Neural cell (in vitro differentiated cells): Measurements from ENCODE around the gene GTSE1. TPM values are rescaled to one million over a fixed set of nuclear protein-coding genes. Genes with fewer than 3 reads are reported as not detected.

ENCODE experiments used
- H2AFZ ChIP-seq: fragments of 200-600, 300-800 bp; sonication (generic), shearing (Covaris generic); 2 replicates; pipeline ENCODE4 v1.6.0; 2014; ENCODE audit warnings: low read depth, mild to moderate bottlenecking, antibody characterized with exemption, low read length, moderate library complexity
- H3F3A ChIP-seq: fragments of 200-600 bp; shearing (Covaris generic); 2 replicates; pipeline ENCODE4 v1.6.1; 2016; ENCODE audit warnings: mild to moderate bottlenecking, moderate library complexity, mixed read lengths, antibody characterized with exemption, low read length; ENCODE audit not compliant: insufficient read depth, poor library complexity, severe bottlenecking
- H3K27ac ChIP-seq: fragments of 200-600, 300-800 bp; sonication (generic), shearing (Covaris generic); 2 replicates; pipeline ENCODE4 v1.5.1; 2014; ENCODE audit warnings: mild to moderate bottlenecking, low read length, moderate library complexity
- H3K27me3 ChIP-seq: fragments of 300-800, 200-600 bp; sonication (generic), shearing (Covaris generic); 2 replicates; pipeline ENCODE4 v1.6.0; 2014; ENCODE audit warnings: mild to moderate bottlenecking, low read depth, low read length, moderate library complexity; ENCODE audit not compliant: insufficient read depth
- H3K36me3 ChIP-seq: fragments of 300-800, 200-600 bp; sonication (generic), shearing (Covaris generic); 2 replicates; pipeline ENCODE4 v1.5.1; 2014; ENCODE audit warnings: mild to moderate bottlenecking, antibody characterized with exemption, low read length, moderate library complexity; ENCODE audit not compliant: insufficient read depth
- H3K4me2 ChIP-seq: fragments of 300-800, 200-600 bp; sonication (generic), shearing (Covaris generic); 2 replicates; pipeline ENCODE4 v1.6.0; 2014; ENCODE audit warnings: mild to moderate bottlenecking, low read length
- H3K4me3 ChIP-seq: fragments of 300-800, 200-600 bp; sonication (generic), shearing (Covaris generic); 2 replicates; pipeline ENCODE4 v1.5.1; 2014; ENCODE audit warnings: mild to moderate bottlenecking, low read length, moderate library complexity
- H3K79me2 ChIP-seq: fragments of 200-600 bp; shearing (Covaris generic); replicated peaks from 2 replicates; pipeline ENCODE4 v1.6.0; 2014; ENCODE audit warnings: mild to moderate bottlenecking, low read length, moderate library complexity; ENCODE audit not compliant: insufficient read depth
- H3K9ac ChIP-seq: fragments of 300-800, 200-600 bp; sonication (generic), shearing (Covaris generic); 2 replicates; pipeline ENCODE4 v1.6.1; 2016; ENCODE audit warnings: mild to moderate bottlenecking, low read length, mixed read lengths
- H3K9me2 ChIP-seq: fragments of 200-600 bp; shearing (Covaris generic); 2 replicates; pipeline ENCODE4 v1.6.1; 2016; ENCODE audit warnings: mild to moderate bottlenecking, low read length, mixed read lengths; ENCODE audit not compliant: insufficient read depth
- H3K9me3 ChIP-seq: fragments of 200-600, 300-800 bp; sonication (generic), shearing (Covaris generic); 2 replicates; pipeline ENCODE4 v1.6.1; 2016; ENCODE audit warnings: mild to moderate bottlenecking, mixed run types, low read length, moderate library complexity, mixed read lengths
- H4K20me1 ChIP-seq: fragments of 200-600 bp; shearing (Covaris generic); 2 replicates; pipeline ENCODE4 v1.6.1; 2016; ENCODE audit warnings: mild to moderate bottlenecking, mixed run types; ENCODE audit not compliant: insufficient read depth
- CTCF ChIP-seq: fragments of 450-650 bp; IDR thresholded peaks from 2 replicates; pipeline ENCODE4 v1.5.1; 2014; ENCODE audit warnings: antibody characterized with exemption, mild to moderate bottlenecking, moderate library complexity; ENCODE audit not compliant: poor library complexity, severe bottlenecking
- EP300 ChIP-seq: fragments of 450-650 bp; conservative IDR thresholded peaks from 2 replicates; pipeline ENCODE4 v1.6.1; 2014; ENCODE audit warnings: antibody characterized with exemption, mild to moderate bottlenecking, moderate library complexity; ENCODE audit not compliant: poor library complexity, severe bottlenecking
- EZH2 ChIP-seq: fragments of 200-600, 300-800 bp; shearing (Covaris generic), sonication (generic); IDR thresholded peaks from 2 replicates; pipeline ENCODE4 v1.6.1; 2014; ENCODE audit warnings: antibody characterized with exemption, low read length, borderline replicate concordance, mild to moderate bottlenecking; ENCODE audit not compliant: insufficient read depth, poor library complexity, severe bottlenecking
- MXI1 ChIP-seq: fragments of 450-650 bp; conservative IDR thresholded peaks from 2 replicates; pipeline ENCODE4 v1.6.1; 2014; ENCODE audit warnings: antibody characterized with exemption, mild to moderate bottlenecking; ENCODE audit not compliant: poor library complexity, severe bottlenecking
- POLR2AphosphoS5 ChIP-seq: IDR thresholded peaks from 2 replicates; pipeline ENCODE4 v1.6.1; 2012
- RAD21 ChIP-seq: fragments of 450-650 bp; conservative IDR thresholded peaks from 2 replicates; pipeline ENCODE4 v1.6.1; 2014; ENCODE audit warnings: antibody characterized with exemption, mild to moderate bottlenecking, moderate library complexity
- REST ChIP-seq: IDR thresholded peaks from 2 replicates; pipeline ENCODE4 v1.6.1; 2012; ENCODE audit warnings: borderline replicate concordance
- SMC3 ChIP-seq: fragments of 450-650 bp; conservative IDR thresholded peaks from 2 replicates; pipeline ENCODE4 v1.6.1; 2014; ENCODE audit warnings: antibody characterized with exemption, mild to moderate bottlenecking, moderate library complexity; ENCODE audit not compliant: poor library complexity
- TAF1 ChIP-seq: IDR thresholded peaks from 2 replicates; pipeline ENCODE4 v1.6.1; 2012; ENCODE audit warnings: low read depth
- polyA plus RNA-seq: library from polyadenylated mRNA; depleted of rRNA; stranded (reverse); fragments of >200 nt; gene quantifications from 2 replicates; pipeline ENCODE4 v1.2.3, GENCODE V29; 2014

Gene GTSE1
- polyA plus RNA-seq, 1 donor from 2014 or later = 0.28 TPM

GRCh38 chr22:46340676-46341075 lies 44.0 kb downstream of the GTSE1 start:
- Histone ChIP-seq H3K9me3 (no peaks in the 10 kb centered on the region), H3F3A (no peaks in the 10 kb centered on the region), H2AFZ (no peak overlapping the region), H3K79me2 (peaks cover 17% of the 10 kb centered on the region), H3K36me3 (peaks cover 5% of the 10 kb centered on the region), H3K27ac (no peak overlapping the region), H4K20me1 (no peaks in the 10 kb centered on the region), H3K9ac (no peak overlapping the region), H3K9me2 (no peaks in the 10 kb centered on the region), H3K27me3 (no peaks in the 10 kb centered on the region), H3K4me3 (no peak overlapping the region), H3K4me2 (no peak overlapping the region)
- no peak for TF ChIP-seq REST
- no peak for TF ChIP-seq EZH2
- no peak for TF ChIP-seq CTCF
- TF ChIP-seq MXI1 = no peak
- no peak for TF ChIP-seq RAD21

DNA sequence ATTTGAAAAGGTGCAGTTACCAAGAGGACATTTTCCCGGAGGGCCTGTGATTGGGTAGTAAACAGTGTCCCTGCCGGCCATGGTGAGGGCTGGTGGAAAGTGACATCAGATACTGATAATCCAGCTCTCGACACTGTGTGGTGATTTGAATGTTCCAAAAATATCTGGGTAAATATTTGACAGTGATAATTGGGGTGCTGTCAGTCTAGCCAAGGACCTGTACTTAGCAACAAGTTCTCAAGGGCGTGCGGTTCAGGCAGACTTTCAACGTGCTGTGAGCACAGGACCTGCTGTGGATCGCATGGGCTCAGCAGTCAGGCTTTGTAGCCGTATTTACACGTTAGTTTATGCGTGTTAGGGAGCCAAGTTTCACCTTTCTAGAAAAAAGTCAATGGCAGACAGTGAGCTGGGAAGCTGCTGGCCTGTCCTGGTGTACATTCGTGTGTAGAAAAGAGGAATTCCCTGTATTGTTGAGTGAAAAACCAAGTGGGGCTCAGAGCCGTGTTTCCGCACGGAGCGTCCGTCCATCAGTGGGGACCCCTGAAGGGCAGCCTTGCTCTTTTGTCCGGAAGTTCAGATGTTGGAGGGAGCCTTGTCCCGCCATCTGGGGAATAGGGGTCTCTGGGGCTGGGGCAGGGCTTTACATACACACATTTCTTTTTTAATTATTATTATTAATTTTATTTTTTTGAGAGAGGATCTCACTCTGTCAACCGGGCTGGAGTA lies 50.2 kb downstream of the GTSE1 start:
- no peak overlapping the region for H3K4me3 ChIP-seq

More for the DNA sequence above, 50.2 kb downstream of the GTSE1 start:
- H2AFZ ChIP-seq = no peak overlapping the region
- no peaks in the 10 kb centered on the region for H3K9me3 ChIP-seq
- H4K20me1 ChIP-seq = no peaks in the 10 kb centered on the region
- H3K9me2 ChIP-seq = no peaks in the 10 kb centered on the region
- H3K79me2 ChIP-seq = no peaks in the 10 kb centered on the region
- no peaks in the 10 kb centered on the region for H3K36me3 ChIP-seq
- no peak overlapping the region for H3K4me2 ChIP-seq
- no peak overlapping the region for H3K9ac ChIP-seq
- no peak overlapping the region for H3K27ac ChIP-seq
- TF ChIP-seq EP300 (no peak), MXI1 (no peak), RAD21 (no peak), EZH2 (no peak), POLR2AphosphoS5 (no peak), CTCF (no peak), SMC3 (no peak), TAF1 (no peak), REST (no peak)
- no peaks in the 10 kb centered on the region for H3F3A ChIP-seq
- no peaks in the 10 kb centered on the region for H3K27me3 ChIP-seq
